ENCODE measurements around the gene ECHDC3. TPM values are rescaled to one million over a fixed set of nuclear protein-coding genes. Genes with fewer than 3 reads are reported as not detected.
"Not testable (repeated sequence)": the region's sequence is repeated elsewhere in the genome, so short reads cannot be mapped to it uniquely, and the experiment has no call there.

The ECHDC3 gene
- total and polyA plus RNA-seq, 2 of the 13 experiments (the other 11 are each of a cell fraction or from before 2014, with no cell fraction given) = not detected

DNA sequence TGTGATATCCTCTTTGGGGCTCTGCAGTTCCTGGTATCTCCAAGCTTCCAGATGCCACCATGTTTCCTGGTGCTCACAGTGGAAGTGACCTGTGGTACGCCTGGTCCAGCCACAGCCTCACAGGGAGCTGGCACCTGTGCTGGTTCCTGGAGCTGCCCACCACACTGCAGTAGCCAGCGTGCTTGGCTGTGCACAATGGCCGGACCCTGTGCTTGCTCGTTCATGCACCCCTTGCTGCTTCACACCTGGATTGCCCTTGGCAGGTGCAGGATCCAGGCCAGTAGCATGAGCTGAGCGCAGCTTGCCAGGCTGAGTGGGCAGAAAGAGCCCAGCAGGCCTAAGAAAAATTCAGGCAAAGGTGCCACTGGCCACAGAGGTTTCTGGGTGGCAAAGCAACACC, 11.4 kb upstream of the ECHDC3 start (continued):
- TF ChIP-seq, protein P1, sequence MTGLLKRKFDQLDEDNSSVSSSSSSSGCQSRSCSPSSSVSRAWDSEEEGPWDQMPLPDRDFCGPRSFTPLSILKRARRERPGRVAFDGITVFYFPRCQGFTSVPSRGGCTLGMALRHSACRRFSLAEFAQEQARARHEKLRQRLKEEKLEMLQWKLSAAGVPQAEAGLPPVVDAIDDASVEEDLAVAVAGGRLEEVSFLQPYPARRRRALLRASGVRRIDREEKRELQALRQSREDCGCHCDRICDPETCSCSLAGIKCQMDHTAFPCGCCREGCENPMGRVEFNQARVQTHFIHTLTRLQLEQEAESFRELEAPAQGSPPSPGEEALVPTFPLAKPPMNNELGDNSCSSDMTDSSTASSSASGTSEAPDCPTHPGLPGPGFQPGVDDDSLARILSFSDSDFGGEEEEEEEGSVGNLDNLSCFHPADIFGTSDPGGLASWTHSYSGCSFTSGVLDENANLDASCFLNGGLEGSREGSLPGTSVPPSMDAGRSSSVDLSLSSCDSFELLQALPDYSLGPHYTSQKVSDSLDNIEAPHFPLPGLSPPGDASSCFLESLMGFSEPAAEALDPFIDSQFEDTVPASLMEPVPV (CRISPR knock-in tag; IDR thresholded peaks at IDR 0.05) = no peak
- TF ChIP-seq ZNF747 (CRISPR knock-in tag; IDR thresholded peaks at IDR 0.05; ENCODE audit: borderline replicate concordance) (no peak), ZNF234 (CRISPR knock-in tag; conservative IDR thresholded peaks at IDR 0.05) (no peak), ZNF230 (CRISPR knock-in tag; IDR thresholded peaks at IDR 0.05) (no peak), KLF11 (CRISPR knock-in tag; IDR thresholded peaks at IDR 0.05) (no peak), ZNF331 (CRISPR knock-in tag; IDR thresholded peaks at IDR 0.05) (no peak), PATZ1 (CRISPR knock-in tag; IDR thresholded peaks at IDR 0.05) (no peak)

DNA sequence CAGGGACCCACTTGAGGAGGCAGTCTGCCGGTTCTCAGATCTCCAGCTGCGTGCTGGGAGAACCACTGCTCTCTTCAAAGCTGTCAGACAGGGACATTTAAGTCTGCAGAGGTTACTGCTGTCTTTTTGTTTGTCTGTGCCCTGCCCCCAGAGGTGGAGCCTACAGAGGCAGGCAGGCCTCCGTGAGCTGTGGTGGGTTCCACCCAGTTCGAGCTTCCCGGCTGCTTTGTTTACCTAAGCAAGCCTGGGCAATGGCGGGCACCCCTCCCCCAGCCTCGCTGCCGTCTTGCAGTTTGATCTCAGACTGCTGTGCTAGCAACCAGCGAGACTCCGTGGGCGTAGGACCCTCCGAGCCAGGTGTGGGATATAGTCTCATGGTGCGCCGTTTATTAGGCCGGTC, 5.4 kb upstream of the ECHDC3 start:
- H3K27ac ChIP-seq (ENCODE audit: extremely low read length, insufficient read depth, low read length); POLR2A ChIA-PET; BruUV-seq (replicated peaks); H3K79me2 ChIP-seq (ENCODE audit: insufficient read depth, low read length); H3K9ac ChIP-seq (ENCODE audit: insufficient read depth, low read depth, low read length); CTCF ChIA-PET (ENCODE audit: low intra/inter-chr PET ratio, low total read pairs); DNase-seq (ENCODE audit: low spot score); H3K4me3 ChIP-seq (replicated peaks in 1 of 3; ENCODE audit: insufficient read depth in 1 of 3, low read depth in 2 of 3, low read length in 3 of 3); in situ Hi-C loops (cut with HindIII; ENCODE audit: extremely low pct_ligation_motif_present, low pct_unique_long_range_greater_than_20kb); H3K27me3 ChIP-seq (ENCODE audit: control insufficient read depth in 1 of 2, insufficient read depth in 2 of 2, low read length in 2 of 2); H3K36me3 ChIP-seq (replicated peaks in 1 of 2; ENCODE audit: control insufficient read depth in 1 of 2, insufficient read depth in 2 of 2, low read length in 2 of 2); ATAC-seq; intact Hi-C loops (cut with micrococcal nuclease; ENCODE audit: unreplicated experiment); H4K20me1 ChIP-seq (ENCODE audit: insufficient read depth, low read length); H3K9me3 ChIP-seq (ENCODE audit: low read length); FAIRE-seq; H2AFZ ChIP-seq (ENCODE audit: low read length); H3K4me2 ChIP-seq (ENCODE audit: low read depth, low read length); TF ChIP-seq FOXA1 (IDR thresholded peaks at IDR 0.05): not testable (repeated sequence)
- TF ChIP-seq ZNF281 (CRISPR knock-in tag; IDR thresholded peaks at IDR 0.05; ENCODE audit: borderline replicate concordance) (peak; percentile 56; the same call in 1 of the 2 replicates), FOXA1 (CRISPR knock-in tag; IDR thresholded peaks at IDR 0.05) (0 out of 2 replicates have a peak, but pooled peaks have one; percentile 30)
- 77% methylated on average over 3 of the region's 15 CpGs for WGBS (ENCODE audit: low lambda C conversion rate)
- peaks cover 11% of the 10 kb centered on the region for H3K4me1 ChIP-seq (ENCODE audit: insufficient read depth, low read length)

- ATAC-seq = peak; percentile 51
- H3K4me2 ChIP-seq (ENCODE audit: low read depth, low read length) = peak overlapping the region; percentile 63
- not testable (repeated sequence) for BruUV-seq (replicated peaks)
These were observed 4.7 kb upstream of the ECHDC3 start for GRCh38 chr10:11737258-11738032.

More at GRCh38 chr10:11737258-11738032, 4.7 kb upstream of the ECHDC3 start:
- intact Hi-C loops (cut with micrococcal nuclease; ENCODE audit: unreplicated experiment); H3K36me3 ChIP-seq (replicated peaks in 1 of 2; ENCODE audit: control insufficient read depth in 1 of 2, insufficient read depth in 2 of 2, low read length in 2 of 2); H3K4me3 ChIP-seq (replicated peaks in 1 of 3; ENCODE audit: insufficient read depth in 1 of 3, low read depth in 2 of 3, low read length in 3 of 3); H2AFZ ChIP-seq (ENCODE audit: low read length); H3K9me3 ChIP-seq (ENCODE audit: low read length); DNase-seq (ENCODE audit: low spot score); H3K27me3 ChIP-seq (ENCODE audit: control insufficient read depth in 1 of 2, insufficient read depth in 2 of 2, low read length in 2 of 2); H3K79me2 ChIP-seq (ENCODE audit: insufficient read depth, low read length); CTCF ChIA-PET (ENCODE audit: low intra/inter-chr PET ratio, low total read pairs); H3K27ac ChIP-seq (ENCODE audit: extremely low read length, insufficient read depth, low read length); H4K20me1 ChIP-seq (ENCODE audit: insufficient read depth, low read length); H3K9ac ChIP-seq (ENCODE audit: insufficient read depth, low read depth, low read length); POLR2A ChIA-PET; in situ Hi-C loops (cut with HindIII; ENCODE audit: extremely low pct_ligation_motif_present, low pct_unique_long_range_greater_than_20kb); FAIRE-seq: not testable (repeated sequence)
- H3K4me1 ChIP-seq (ENCODE audit: insufficient read depth, low read length) = peaks cover 11% of the 10 kb centered on the region
- WGBS (ENCODE audit: low lambda C conversion rate) = 63% methylated on average over 27 of the region's 27 CpGs

Data from HepG2 (cell line).